HG02938 (cell line): ENCODE measurements around the gene CD2AP.
"Not testable (repeated sequence)": the region's sequence is repeated elsewhere in the genome, so short reads cannot be mapped to it uniquely, and the experiment has no call there.

Source experiments
- ATAC-seq: cut with Tn5 transposase; IDR thresholded peaks from one replicate; pipeline ENCODE4 v1.9.1; 2021; ENCODE audit warnings: mild to moderate bottlenecking, moderate library complexity; ENCODE audit not compliant: unreplicated experiment

CD2AP gene

GRCh38 chr6:47495954-47496545 is 18.5 kb downstream of the CD2AP start:
- no peak for ATAC-seq

DNA sequence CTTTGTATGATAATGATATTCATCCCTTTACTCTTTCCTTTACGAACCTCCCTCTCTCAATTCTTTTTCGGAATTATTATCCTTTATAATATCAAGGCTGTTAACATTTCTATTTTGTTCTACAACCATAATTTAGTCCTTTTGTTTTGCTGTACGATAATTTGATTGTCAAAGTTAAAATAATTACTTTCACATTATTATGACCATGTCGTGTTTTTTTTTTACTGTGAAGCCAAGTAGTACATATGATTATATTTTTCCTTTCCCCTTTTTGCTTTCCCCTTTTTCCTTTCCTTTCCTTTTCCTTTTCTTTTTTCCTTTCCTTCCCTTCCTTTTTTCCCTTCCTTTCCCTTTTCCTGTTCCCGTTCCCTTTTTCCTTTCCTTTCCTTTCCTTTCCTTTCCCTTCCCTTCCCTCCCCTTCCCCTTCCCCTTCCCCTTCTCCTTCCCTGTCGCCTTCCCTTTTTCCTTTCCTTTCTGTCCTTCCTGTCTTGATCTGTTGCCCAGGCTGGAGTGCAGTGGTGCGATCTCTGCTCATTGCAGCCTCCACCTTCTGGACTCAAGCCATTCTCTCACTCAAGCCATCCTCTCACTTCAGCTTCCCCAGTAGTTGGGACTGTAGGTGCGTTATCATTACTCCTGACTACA is 19.5 kb downstream of the CD2AP start:
- ATAC-seq = no peak

GRCh38 chr6:47502920-47503319 is 25.3 kb downstream of the CD2AP start:
- no peak for ATAC-seq

DNA sequence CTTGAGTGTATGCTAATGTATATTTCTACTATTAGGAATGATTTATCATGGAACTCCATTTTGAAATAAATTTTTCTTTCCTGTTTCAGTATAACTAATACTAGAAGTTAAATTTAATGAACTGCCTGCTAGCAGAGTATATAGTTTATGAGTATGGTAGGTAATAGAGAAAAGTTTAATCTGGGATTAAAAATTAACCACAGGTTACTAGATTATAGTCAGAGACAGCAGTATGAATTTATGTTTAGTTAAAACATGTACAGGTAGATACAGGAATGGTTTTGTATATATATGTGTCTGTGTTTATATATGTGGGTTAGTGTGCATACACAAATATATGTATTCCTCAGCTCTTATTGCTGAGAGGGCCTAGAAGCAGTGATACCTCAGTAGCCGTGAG is 32.3 kb downstream of the CD2AP start:
- ATAC-seq = no peak

- ATAC-seq = no peak
These were observed 35.3 kb downstream of the CD2AP start for GRCh38 chr6:47512872-47513271.

DNA sequence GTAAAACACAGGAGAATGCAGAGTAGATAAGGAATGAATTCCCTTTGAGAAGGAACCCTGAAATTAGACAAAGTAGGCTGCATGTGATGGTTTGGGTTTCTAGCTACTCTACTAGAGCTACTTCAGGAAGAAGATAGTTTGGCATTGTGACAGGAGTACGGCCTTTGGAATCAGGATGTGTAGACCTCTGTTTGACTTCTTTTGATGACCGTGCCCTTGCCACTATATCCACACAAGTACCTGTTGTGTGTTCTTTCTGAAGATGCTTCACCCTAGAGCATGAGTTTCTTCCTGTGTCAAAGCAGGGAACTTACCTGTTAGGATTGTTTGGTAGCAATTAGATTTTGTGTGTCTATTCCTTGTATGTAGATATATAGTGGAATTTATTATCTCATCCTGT is 41.7 kb downstream of the CD2AP start:
- no peak for ATAC-seq

DNA sequence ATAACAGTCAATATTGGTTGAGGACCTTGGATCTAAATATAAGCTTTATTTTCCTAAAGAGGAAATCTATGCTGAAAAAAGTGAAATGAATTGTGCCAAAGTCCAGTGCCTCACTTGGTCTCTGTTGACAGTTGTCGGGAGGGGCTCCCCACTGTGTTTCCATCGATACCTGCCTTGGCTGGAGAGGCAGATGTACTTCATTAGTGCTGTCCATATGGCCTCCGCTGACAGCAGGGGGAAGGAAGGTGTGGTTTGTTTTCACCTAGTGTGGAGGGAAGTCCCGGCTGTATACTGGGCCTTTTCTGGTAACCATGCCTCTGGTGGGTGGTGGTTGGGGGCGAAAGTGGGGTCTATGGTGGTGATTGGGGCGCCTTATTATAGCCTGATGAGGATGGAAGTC is 42.7 kb downstream of the CD2AP start:
- ATAC-seq = no peak

GRCh38 chr6:47521961-47522360 is 44.4 kb downstream of the CD2AP start:
- ATAC-seq = no peak

DNA sequence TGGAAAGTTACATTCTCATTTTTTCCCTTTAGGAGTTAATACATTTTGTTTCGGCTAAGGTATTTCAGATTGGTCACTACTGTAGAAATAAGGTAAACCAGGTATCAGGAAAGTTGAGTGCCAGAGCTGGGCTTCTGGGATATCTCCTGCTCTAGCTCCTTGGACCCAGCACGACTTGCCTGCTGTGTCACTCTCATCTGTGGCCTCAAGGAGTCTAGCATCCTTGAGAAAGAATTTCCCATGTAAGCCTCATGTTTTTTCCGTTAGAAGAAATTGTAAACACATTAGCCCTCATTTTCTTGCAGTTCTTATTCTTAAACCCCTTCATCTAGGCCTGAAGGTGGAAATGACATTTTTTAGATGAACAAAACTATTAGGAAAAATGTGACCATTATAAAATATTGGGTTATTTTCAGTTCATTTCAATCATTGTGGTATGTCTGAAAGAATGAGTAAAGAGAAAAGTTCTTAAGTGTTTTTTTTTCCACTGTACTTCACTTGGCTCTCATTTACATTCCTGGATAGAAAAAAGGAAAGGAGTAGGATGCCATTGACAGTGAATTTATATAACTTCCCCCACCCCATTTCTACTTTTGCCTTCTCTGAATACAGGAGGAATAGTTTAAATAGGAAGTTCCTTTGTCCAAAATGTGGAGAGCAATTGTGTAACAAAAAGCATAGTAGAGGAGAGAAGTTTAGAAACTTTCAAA is 46.7 kb downstream of the CD2AP start:
- ATAC-seq = no peak

- no peak for ATAC-seq
These were observed 47.9 kb downstream of the CD2AP start for GRCh38 chr6:47525330-47526057.

GRCh38 chr6:47527274-47527673 is 49.7 kb downstream of the CD2AP start:
- no peak for ATAC-seq

- ATAC-seq = no peak
These were observed 52.1 kb downstream of the CD2AP start for GRCh38 chr6:47529734-47530133.

- ATAC-seq = no peak
These were observed 55.5 kb downstream of the CD2AP start for GRCh38 chr6:47532981-47533585.

- no peak for ATAC-seq
These were observed 56.5 kb downstream of the CD2AP start for GRCh38 chr6:47534063-47534462.

GRCh38 chr6:47535316-47536225 is 58.0 kb downstream of the CD2AP start:
- ATAC-seq = no peak

DNA sequence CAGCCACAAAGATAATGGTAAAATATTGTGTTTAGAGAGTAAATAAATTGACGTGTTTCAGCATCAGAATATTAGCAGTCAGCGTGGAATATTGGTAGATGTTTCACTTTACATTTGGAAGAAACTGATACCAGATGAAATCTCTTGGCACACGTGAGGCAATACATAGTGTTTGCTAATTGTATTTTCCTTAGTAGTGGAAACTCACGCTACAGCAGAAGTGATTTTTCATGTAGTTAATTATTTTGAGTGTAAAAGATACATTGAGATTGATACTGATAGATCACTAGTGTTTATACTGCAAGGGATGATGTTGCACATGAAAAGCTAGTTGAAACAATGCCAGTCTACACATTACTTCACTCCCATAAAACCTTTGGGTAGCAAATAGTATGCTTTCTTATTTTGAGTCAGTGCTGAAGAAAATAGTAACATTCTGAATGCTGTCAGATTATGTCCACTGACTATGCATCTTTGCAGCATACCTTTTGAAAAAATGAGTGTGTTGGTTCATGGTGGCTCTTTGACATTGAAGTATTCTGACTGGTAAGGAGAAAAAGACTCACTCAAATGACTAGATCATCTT is 59.3 kb downstream of the CD2AP start:
- ATAC-seq = no peak

GRCh38 chr6:47545223-47545622 is 67.6 kb downstream of the CD2AP start:
- ATAC-seq = no peak

- ATAC-seq = no peak
These were observed 74.1 kb downstream of the CD2AP start for GRCh38 chr6:47551670-47552069.

DNA sequence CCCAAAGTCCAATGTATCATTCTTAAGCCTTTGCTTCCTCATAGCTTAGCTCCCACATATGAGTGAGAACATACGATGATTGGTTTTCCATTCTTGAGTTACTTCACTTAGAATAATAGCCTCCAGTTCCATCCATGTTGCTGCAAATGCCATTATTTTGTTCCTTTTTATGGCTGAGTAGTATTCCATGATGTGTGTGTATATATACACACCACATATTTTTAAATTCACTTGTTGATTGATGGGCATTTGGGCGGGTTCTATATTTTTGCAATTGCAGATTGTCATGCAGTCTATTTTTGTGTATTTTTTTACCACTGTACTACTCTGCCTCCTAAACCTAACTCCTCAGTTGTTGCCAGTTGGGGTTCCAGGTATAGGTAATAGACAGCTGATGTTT is 74.7 kb downstream of the CD2AP start:
- ATAC-seq = no peak

DNA sequence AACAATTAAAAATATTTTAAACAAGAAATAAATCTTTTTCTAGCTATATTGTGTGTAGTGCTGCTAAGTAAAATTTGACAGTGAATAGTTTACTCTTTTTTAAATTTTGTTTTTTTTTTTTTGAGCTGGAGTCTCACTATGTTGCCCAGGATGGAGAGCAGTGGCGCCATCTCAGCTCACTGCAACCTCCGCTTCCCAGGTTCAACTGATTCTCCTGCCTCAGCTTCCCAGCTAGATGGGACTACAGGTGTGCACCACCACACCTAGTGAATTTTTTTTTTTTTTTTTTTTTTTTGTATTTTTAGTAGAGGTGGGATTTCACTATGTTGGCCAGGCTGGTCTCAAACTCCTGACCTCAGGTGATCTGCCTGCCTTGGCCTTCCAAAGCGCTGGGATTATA is 75.7 kb downstream of the CD2AP start:
- ATAC-seq = not testable (repeated sequence)
